Left renal cortex interstitium (tissue), 4 donors: Measurements from ENCODE around the gene CH25H. TPM values are rescaled to one million over a fixed set of nuclear protein-coding genes. Genes with fewer than 3 reads are reported as not detected.
A peak's percentile ranks its signal among the peaks of the same experiment; 100 is the strongest.

Source experiments
- DNase-seq, 4 donors: peaks; one replicate each; pipeline ENCODE4 v3.0.0-alpha.2; 2013; ENCODE audit warnings: low read depth in 4 of 4, low spot score in 2 of 4, missing footprints in 1 of 4
- polyA plus RNA-seq, 4 donors: library from polyadenylated mRNA; unstranded; fragments of 120-200 nt; gene quantifications; one replicate each; pipeline ENCODE4 v1.2.1, GENCODE V29; 2013; ENCODE audit not compliant: insufficient read length in 4 of 4

CH25H gene
- polyA plus RNA-seq, 4 donors: 0.19 to 0.21 (median 0.21) TPM; not detected in 1

- DNase-seq: no peak
Measured at GRCh38 chr10:89235073-89235798, 28.1 kb upstream of the CH25H start.

GRCh38 chr10:89233033-89233432, 25.9 kb upstream of the CH25H start:
- DNase-seq: no peak

- DNase-seq: no peak
Measured at GRCh38 chr10:89228962-89229361, 21.8 kb upstream of the CH25H start.

- DNase-seq: no peak
Measured at GRCh38 chr10:89228146-89228545, 21.0 kb upstream of the CH25H start.

- no peak for DNase-seq
Measured at GRCh38 chr10:89226891-89227290, 19.8 kb upstream of the CH25H start.

- no peak for DNase-seq
Measured at GRCh38 chr10:89224739-89225443, 17.8 kb upstream of the CH25H start.

- DNase-seq: no peak
Measured at GRCh38 chr10:89221919-89222318, 14.8 kb upstream of the CH25H start.

GRCh38 chr10:89219513-89220218, 12.5 kb upstream of the CH25H start:
- no peak for DNase-seq

GRCh38 chr10:89217057-89217990, 10.2 kb upstream of the CH25H start:
- peak in 2 of 4 donors; percentile 39 to 49 for DNase-seq

- no peak for DNase-seq
Measured at GRCh38 chr10:89216056-89216455, 8.9 kb upstream of the CH25H start.

GRCh38 chr10:89215511-89215910, 8.4 kb upstream of the CH25H start:
- DNase-seq: no peak

- no peak for DNase-seq
Measured at GRCh38 chr10:89214566-89215165, 7.5 kb upstream of the CH25H start.

- no peak for DNase-seq
Measured at GRCh38 chr10:89213191-89213808, 6.2 kb upstream of the CH25H start.

- no peak for DNase-seq
Measured at GRCh38 chr10:89210794-89211425, 3.8 kb upstream of the CH25H start.

- no peak for DNase-seq
Measured at GRCh38 chr10:89209718-89210117, 2.6 kb upstream of the CH25H start.

GRCh38 chr10:89207801-89208551, 859 bp upstream of the CH25H start:
- DNase-seq: peak in 1 of 4 donors; percentile 41

- DNase-seq: peak in 1 of 4 donors; percentile 31
Measured at GRCh38 chr10:89206402-89207180, 526 bp downstream of the CH25H start.
